NCI-H345 (cell line): ENCODE data around the gene FIP1L1.

Experiments
- DNase-seq: peaks from one replicate; lab custom pipeline; 2025; lab: John Stamatoyannopoulos, UW

FIP1L1 gene

GRCh38 chr4:53501561-53501960, 124.1 kb downstream of the FIP1L1 start:
- DNase-seq = no peak

GRCh38 chr4:53502094-53502493, 124.7 kb downstream of the FIP1L1 start:
- DNase-seq = no peak

GRCh38 chr4:53505947-53506346, 128.5 kb downstream of the FIP1L1 start:
- no peak for DNase-seq

- DNase-seq = no peak
Observed at GRCh38 chr4:53507058-53507457, 129.6 kb downstream of the FIP1L1 start.

GRCh38 chr4:53507671-53508286, 130.3 kb downstream of the FIP1L1 start:
- no peak for DNase-seq

GRCh38 chr4:53508446-53508845, 131.0 kb downstream of the FIP1L1 start:
- no peak for DNase-seq

- DNase-seq = no peak
Observed at GRCh38 chr4:53510321-53510720, 132.9 kb downstream of the FIP1L1 start.
